Islet of Langerhans (tissue), 1 donor: ENCODE measurements around the gene SLC6A18.

Source experiments
- FAIRE-seq: peaks from one replicate; lab custom pipeline; 2011; peaks lifted over from hg19 to GRCh38; lab: Jason Lieb, UNC

Gene SLC6A18

DNA sequence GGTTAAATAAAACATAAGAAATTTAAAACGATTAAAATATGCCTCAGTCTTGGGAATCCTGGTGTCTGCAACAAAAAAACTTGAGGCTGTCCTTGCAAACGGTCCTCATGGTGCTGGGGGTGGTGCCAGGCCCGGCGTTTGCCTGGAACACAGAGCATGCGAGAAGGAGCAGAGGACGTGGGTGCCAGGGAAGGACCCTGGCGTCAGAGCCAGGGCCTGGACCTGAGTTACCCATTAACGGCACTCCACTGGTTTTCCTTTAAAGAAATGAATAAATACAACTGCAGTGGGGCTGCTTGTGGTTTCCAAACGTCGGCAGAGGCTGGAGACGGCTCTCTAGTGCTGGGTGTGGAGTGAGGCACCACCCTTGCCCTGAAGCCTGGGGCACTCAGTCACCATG is at the start of gene SLC6A18:
SLC6A18 (plus strand) TSS at position 301 of the 400 bp plus-strand sequence; CDS start at position 398, 97 bp downstream.
- FAIRE-seq, result no peak

DNA sequence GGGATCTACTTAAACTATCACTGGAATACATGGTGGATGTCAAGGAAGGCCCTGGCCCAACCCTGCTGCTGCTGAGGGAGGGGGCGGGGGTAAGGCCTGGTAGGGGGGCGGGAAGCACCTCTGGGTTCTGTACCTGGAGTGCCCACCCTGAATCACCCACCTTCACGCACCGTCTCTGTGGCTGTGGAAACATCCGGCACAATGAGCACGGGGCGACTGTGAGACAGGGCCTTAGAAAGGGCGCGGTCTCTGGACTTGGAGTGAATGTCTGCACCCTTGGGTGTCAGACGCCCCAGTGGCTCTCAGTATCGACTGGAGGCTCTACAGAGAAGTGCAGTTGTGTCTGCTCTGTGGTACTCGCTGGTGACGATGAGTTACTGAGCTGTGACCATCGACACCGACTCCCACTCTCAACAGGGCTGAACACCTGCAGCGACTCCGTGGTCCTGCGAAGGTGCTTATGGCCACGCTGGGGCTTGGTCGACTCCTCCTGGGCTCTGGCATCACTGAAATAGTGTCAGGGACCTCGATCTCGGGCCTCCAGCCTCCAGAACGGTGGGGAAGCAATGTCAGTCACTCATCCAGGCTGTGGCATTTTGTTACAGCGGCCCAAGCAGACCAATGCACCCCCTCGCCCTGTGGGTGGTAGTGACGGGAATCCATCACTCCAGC is 49.2 kb upstream of the SLC6A18 start:
- no peak for FAIRE-seq

GRCh38 chr5:1176473-1177391 is 48.4 kb upstream of the SLC6A18 start:
- no peak for FAIRE-seq

GRCh38 chr5:1177826-1178528 is 47.2 kb upstream of the SLC6A18 start:
- FAIRE-seq, result no peak

DNA sequence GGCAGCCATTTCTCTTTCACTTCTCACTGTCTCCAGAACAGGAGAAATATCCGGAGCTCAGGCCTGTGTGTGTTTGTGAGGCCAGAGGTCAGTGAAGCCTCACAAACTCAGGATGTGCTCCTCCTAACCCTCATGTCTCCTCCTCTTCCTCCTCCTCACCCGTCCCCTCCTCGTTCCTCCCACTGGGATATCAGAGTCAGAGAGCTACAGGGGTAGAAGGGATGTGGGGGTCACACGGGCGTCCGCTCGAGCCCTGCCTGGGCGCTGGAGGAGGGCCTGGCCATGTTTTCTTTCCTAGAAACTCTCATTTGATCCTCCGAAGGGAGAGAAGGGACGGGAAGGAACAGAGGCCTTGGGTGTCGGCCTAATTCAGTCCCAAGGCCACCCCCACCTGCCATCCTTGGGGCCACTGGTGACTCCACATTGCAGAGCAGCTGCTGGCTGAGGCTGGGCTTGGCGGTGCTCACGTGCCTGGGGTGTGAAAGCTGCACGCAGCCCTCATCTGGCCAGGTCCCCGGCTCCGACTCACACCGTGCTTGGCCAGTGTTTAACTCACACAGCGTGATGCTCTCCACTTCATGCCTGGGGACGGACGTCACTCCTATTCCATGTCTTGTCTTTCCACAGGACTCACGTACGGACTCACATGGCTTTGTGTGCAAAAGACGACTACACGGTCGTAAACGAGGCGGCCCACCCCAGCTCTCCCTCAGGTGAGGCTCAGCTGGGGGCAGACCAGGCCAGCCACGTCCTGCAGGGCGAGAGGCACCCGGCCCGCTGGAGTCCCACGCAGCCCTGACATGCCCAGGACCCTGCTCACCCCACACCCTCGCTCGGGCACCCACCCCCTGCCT is 46.4 kb upstream of the SLC6A18 start:
- no peak for FAIRE-seq

DNA sequence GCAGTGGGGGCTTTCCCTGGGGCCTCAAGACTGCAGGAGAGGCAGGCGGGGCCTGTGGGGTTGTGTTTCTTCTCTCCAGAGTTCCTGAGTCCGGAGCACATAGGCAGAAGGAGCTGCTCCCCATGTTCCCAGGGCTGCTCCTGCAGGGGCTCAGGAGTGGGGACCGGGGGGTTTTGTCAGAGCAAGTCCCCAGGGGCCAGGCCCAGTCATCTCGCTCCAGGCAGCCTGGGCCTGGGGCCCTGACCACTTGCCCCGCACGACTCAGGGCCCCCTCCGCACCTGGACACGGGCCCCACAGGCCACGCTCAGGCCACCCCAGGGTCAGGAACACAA is 45.8 kb upstream of the SLC6A18 start:
- FAIRE-seq, result no peak

GRCh38 chr5:1180096-1180495 is 45.1 kb upstream of the SLC6A18 start:
- FAIRE-seq, result no peak

GRCh38 chr5:1180841-1181271 is 44.3 kb upstream of the SLC6A18 start:
- no peak for FAIRE-seq

DNA sequence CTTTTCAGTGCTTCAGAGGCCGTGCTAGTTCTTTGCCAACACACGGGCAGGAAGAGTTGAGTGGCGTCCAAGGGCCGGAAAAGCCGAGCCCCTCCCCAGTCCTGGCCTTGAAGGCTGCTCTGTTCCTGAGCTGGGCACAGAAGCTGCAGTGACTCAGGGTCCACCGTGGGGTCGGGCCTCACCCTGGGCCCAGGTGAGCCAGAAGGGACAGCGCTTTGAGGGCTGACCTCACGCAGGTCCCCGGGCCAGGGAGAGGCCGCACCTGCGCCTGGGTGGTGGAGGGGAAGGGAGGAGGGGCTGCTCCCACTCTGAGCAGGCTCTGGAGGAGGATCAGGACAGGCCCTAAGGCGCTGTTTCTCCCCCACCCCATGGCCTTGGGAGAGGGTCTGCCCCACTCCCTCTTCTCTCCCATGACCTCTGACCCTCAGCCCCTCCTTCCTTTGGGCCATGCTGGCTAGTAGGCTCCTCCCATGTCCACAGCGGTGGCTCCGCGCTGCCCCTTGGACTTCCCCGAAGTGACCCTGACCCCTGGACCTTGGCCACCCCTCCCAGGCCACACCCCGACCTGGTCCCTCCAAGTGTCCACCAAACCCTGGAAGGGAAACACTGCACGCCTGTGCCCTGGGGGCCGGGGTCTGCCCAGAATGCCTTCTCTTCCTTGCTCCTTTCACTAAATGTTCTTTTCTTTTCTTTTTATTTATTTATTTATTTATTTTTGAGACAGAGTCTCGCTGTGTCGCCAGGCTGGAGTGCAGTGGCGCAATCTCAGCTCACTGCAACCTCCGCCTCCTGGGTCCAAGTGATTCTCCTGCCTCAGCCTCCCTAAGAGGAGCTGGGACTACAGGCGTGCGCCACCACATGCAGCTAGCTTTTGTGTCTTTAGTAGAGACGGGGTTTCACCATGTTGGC is 43.5 kb upstream of the SLC6A18 start:
- no peak for FAIRE-seq

DNA sequence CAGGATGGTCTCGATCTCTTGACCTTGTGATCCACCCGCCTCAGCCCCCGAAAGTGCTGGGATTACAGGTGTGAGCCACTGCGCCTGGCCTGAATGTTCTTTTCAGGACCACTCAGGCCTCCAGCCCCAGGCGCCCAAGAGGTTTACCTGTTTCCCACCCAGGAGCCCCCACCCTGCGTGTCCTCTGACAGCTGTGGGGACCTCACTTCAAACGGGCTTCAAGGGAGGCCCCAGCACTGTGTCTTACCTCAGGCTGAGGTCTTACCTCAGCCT is 42.9 kb upstream of the SLC6A18 start:
- FAIRE-seq, result no peak

DNA sequence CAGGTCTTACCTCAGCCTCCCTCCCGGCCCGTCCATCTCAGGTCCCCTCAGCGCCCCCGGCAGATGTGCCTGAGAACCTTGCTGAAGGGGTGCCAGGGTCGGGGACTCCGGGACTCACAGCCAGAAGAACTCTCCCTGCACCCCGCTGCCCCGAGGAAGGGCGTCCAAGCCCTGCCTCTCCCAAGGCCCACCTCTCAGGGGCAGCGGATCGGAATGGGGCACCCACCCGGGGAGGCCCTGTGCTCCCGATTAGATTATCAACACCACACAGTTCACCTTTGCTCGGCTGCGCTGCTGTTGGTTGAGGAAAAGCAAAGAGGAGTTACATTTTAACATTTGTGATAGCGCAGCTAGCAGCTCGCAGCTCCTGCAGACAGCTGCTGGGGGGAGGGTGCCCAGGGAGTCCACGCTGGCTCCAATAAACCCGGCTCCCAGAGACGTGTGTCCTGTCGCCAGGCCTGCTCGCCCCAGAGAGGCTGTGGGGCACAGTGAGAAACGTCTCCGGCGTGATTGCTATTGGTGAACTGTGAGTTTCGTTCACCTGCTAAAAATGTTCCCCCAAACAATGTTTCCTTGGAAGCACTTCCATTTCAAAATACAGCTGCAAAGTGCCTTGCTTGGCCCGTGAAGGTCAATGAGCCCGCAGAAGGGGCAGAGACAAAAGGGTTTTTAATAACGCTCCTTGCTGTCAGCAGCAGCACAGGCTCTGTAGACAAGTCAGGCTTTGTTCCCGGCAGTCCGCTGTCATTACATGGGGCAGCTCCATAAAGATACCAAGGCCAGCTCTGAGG is 42.4 kb upstream of the SLC6A18 start:
- no peak for FAIRE-seq

GRCh38 chr5:1183424-1184162 is 41.6 kb upstream of the SLC6A18 start:
- no peak for FAIRE-seq

GRCh38 chr5:1184163-1184470 is 41.1 kb upstream of the SLC6A18 start:
- FAIRE-seq, result no peak

DNA sequence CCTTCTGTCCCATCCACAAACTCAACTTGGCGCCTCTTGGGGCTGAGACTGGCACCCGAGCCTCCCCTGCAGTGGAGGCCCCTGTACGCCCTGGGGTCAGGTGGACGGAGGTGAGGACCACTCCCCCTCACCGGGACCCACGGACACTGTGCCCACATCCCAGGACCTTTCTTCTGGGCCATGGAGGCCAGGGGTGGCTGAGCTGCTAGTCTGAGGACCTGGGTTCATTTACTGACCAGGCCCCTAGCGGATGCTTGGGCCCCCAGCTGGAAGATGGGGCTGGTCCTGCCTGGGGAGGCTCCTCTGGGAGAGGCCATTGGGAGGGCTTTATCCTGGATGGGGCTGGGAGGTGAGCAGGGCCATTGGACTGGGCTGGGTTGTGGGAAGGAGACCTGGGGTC is 40.7 kb upstream of the SLC6A18 start:
- FAIRE-seq, result no peak

GRCh38 chr5:1185038-1185627 is 40.0 kb upstream of the SLC6A18 start:
- FAIRE-seq, result no peak

DNA sequence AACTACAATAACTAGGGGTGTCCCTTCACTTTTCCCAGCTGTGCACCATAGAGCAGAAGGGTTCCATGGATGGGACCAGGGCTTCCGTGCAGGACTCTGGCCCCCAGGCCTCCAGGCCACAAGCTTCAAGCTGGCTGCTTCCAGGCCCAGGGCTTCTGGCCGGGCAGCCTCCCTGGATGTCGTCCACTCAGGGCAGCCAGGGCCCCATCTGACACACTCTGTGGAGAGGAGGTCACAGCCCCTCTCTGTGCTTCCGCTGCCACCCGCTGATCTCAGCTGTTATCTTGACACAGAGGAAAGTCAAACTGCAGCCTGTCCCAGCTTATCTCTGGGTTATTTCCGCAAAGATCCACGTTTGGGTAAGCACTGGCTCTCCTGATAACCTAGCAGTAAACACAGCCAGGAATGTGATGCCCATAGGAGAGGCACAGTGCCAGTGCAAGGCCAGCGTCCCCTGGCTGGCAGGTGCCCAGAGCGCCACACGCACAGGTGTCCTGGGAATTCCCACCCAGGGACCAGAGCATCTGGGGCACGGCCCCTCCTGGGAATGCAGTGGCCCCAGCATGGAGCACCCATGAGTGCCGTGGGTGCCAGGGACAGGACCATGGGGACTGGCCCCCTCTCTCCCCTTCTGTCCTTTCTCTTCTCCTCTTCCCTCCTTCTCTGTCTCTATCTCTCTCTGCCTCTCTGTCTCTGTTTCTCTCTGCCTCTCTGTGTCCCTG is 39.4 kb upstream of the SLC6A18 start:
- no peak for FAIRE-seq

DNA sequence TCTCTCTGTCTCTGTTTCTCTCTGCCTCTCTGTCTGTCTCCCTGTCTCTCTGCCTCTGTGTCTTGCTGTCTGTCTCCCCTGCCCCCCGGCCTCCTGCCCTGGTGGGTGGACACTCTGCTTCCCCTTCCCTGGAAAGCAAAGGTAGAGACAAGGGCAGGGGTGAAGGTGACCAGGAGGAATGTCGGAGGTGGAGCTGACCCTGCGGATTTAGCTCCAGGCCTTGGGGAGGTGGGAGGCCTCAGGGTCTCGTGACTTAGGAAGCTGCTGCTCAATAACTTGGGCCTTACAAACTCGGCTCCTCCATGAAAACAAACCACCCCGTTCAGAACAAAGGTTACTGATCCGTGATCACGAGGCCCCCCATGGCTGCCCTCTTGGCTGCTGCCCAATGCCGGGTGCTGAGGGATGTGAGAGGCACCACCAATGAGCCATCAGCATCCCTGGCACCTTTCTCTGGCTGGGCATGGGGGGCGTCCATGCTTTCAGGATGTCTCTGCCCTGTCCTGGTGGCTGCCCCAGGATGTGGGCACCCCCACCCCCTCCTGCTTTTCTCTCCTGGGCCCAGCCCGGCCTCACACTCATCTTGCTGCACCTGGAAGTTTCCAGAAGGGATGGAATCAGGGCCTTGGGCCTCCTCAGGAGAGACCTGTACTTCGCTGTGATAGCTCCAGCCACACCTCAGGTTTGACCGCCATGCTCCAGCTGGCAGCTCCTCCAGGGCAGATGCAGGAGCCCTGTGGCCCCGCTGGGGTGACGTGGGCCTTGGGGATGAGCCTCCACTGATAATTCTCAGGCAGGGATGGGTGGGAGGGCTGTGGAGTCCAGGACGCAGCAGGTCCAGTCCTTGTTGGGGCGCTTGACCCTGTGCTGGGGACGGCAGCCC is 38.6 kb upstream of the SLC6A18 start:
- FAIRE-seq, result no peak
